Activated CD8-positive, alpha-beta memory T cell treated with anti-CD3 and anti-CD28 coated beads, Interleukin-2, amount 50 U/mL, for 24 hours (primary cell): ENCODE data around the gene PTPN4.

Source experiments
- DNase-seq: peaks from one replicate; pipeline ENCODE4 v3.0.0-alpha.2; 2020; ENCODE audit errors: extremely low read depth

Gene PTPN4

GRCh38 chr2:119853777-119854399 is 94.2 kb downstream of the PTPN4 start:
- no peak for DNase-seq

DNA sequence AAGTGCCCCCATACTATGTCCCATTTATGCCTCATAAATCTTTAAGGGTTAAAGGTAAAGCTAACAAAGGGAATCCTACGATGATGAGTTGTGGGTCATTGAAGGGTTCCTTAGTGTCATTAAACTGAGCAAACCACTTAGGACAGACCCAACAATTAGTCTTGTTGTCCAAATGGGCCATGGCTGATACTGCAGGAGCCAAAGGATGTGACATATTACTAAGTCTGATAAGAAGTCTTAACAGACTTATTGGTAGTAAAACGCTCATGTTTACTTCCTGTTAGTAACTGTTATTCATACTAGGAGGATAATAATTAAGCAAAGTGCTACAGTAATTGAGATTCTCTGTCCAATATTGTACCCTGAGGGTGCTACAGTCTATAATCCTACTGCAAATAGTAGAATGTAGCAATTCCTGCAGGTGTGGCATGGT is 96.8 kb downstream of the PTPN4 start:
- DNase-seq, result no peak

DNA sequence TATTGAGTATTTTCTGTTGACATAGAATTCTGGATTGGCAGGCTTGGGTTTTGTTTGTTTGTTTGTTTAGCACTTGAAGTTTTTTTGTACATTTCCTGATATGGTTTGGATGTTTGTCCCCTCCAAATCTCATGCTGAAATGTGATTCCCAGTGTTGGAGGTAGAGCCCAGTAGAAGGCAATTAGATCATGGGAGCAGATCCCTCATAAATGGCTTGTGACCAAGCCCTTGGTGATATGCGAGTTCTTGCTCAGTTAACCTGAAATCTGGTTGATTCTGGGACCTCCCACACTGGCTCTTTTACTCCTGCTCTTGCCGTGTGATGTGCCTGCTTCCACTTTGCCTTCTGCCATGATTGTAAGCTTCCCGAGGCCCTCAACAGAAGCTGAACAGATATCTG is 98.0 kb downstream of the PTPN4 start:
- DNase-seq, result no peak

DNA sequence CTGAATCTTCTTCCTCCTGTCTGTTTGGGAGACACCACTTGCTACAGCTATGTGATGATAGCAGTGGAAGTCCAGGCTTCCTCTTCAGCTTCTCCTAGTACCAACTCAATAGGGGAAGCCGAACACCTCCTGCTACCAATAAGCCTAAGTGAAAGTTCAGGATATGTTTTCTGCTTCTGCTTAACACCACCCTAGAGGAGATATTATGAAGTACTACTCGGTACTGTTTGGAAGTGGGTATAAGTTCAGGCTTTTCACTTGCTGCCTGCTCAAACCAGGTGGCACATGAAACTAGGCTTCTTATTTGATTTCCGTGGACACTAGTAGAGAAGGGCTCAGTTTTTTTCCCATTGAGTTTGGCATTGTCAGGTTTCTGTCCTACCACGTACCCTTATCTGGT is 99.8 kb downstream of the PTPN4 start:
- DNase-seq, result no peak

DNA sequence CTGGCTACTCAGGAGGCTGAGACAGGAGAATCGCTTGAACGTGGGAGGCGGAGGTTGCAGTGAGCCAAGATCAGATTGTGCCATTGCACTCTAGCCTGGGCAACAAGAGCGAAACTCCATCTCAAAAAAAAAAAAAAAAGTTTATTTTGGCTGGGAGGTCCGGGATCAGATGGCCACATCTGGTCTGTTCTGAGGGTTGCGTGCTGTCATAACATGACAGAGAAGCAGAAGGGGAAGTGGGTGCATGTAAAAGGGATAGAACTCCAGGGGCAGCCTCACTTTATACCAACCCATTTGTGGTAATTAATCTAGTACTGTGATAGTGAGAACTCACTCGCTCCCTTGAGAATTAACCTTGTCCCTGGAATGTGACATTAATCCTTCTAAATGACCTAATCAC is 101.2 kb downstream of the PTPN4 start:
- no peak for DNase-seq

DNA sequence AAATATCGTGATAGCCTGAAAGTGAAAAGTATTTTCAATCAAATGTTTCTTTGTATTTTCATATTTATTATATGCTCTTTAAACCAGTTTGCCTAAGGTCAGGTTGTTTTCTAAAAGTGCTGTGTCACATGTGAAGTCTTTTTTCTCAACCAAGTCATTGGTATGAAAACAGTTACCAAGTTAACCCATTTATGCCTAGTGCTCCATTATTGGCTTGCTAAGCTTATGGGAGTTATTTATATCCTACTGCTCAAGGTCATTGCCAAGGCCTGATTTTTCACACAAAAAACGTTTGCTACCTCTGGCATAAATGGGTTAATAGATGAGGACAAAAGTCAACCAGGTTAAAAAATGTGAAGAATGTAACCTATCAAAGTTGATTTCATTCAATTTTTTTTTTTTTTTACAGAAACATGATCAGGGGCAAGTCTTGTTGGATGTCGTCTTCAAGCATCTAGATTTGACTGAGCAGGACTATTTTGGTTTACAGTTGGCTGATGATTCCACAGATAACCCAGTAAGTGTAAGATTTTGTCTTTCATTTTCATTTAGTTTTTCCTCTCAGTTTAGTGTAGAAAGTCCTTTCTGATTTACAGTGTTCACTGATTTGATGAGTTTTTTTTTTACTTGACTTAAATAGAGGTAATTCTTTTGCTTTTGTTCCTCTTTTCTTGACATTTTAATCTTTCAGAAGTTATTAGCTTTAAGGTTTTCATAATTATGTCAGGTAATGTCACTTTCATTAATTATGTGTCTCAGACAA is 102.6 kb downstream of the PTPN4 start:
- no peak for DNase-seq

- no peak for DNase-seq
Observed at GRCh38 chr2:119864318-119864717, 104.6 kb downstream of the PTPN4 start.

DNA sequence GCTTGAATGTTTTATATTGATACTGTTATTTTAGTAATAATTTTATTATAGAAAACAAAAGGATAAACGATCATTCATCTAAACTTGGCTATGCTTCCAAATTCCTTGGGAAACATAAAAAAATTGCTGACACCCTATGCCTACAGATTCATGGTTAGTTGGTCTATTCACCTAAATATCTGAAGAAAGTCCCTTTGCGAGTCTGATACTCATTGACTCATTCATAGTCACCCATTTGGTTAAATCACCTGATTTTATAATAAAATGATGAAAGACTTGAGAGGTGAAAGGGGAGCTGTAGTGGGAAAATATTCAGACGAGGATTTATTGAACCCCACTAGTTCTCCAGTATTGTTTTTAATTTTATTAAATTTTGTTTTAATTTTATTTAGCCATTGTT is 112.0 kb downstream of the PTPN4 start:
- DNase-seq, result no peak

GRCh38 chr2:119873350-119874315 is 113.9 kb downstream of the PTPN4 start:
- no peak for DNase-seq

DNA sequence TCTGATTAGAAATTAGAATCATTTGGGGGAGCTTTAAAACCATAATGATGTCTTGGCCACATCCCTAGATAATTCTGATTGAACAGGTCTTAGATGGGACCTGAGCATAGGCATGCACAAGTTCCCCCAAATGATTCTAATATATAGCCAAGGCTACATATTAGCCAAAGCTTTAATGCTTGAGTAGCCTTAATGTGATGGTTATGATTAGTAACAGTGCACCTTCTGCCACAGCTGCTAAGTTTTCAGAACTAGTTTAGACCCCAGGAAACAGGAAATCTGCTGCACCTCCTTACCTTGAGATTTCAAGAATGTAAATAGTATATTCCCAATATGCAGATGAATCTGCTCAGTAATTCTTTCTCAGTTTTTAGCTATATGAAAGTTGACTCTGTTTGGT is 119.8 kb downstream of the PTPN4 start:
- no peak for DNase-seq

DNA sequence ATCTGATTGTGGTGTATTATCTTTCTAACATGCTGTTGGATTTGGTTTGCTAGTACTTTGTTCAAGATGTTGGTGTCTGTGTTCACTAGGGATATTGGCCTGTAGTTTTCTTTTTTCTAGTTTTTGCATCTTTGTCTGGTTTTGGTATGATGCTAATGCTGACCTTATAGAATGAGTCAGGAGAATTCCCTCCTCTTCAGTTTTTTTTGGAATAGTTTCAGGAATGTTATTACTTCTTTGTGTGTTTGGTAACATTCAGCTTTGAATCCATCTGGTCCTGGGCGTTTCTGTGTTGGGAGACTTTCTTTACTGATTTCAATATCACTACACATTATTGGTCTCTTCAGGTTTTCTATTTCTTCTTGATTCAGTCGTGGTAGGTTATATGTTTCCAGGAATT is 129.0 kb downstream of the PTPN4 start:
- no peak for DNase-seq

- no peak for DNase-seq
Observed at GRCh38 chr2:119897736-119898395, 138.1 kb downstream of the PTPN4 start.

DNA sequence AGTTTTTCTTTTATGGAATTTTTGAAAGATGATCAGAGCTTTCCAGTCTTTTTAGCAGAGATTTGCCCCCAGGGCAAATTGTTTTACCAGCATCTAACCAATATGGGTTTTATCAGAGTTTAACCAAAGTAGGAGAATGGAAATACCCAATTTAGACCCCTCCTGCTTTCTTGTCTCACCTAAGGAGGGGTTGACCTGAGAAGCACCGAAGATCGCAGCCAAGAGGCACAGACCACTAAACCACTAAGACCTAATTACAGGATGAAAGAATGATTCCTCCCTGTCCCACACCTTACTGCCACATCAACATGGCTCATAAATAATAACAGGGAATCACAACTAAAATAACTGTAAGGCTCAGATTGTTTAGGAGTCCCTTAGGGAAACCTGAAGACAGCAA is 141.3 kb downstream of the PTPN4 start:
- DNase-seq, result no peak

DNA sequence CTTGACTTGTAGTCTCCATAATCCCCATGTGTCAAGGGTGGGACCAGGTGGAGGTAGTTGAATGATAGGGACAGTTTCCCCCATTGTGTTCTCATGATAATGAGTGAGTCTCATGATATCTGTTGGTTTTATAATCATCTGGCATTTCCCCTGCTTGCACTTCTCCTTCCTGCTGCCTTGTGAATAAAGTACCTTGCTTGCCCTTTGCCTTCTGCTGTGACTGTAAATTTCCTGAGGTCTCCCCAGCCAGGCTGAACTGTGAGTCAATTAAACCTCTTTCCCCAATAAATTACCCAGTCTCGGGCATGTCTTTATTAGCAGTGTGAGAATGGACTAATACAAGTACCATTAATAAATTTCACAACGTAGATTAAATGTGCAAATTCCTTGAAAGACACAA is 150.8 kb downstream of the PTPN4 start:
- DNase-seq, result no peak

DNA sequence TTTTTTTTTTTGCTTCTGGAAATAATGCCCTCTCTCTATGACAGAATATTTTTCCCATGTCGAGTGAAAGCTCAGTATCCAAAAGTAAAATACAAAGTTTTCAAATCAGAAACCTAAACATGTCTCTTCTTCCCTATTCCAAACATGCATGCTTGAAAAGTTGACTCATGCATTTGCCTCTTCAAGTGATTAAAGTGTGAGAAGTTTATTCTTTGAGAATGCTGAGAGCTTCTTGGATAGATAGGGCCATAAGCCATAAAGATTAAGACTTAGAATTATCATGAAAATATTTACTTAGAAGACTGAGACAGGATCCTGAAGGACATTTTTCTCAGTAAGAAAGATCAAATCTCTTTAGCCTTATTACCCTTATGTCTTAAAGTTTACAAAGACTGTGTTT is 154.5 kb downstream of the PTPN4 start:
- no peak for DNase-seq

DNA sequence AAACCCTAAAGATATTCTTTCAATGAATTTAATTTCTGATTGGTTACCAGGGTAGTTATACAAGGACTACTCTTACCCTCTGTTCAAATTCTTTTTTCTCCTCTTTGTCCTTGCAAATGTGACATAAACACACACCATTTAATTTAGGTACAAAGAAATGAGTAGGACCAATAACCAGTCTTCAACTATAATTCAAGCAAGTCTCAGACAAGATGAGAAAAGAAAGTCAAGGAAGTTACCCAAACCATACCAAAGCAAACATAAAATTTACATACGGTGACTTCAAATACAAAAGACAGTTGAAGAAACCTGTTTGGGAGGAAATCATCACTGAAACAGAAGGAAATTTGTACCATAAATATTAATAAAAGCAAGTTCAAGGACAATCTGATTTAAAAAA is 162.1 kb downstream of the PTPN4 start:
- DNase-seq, result no peak

GRCh38 chr2:119922699-119923098 is 163.0 kb downstream of the PTPN4 start:
- no peak for DNase-seq

DNA sequence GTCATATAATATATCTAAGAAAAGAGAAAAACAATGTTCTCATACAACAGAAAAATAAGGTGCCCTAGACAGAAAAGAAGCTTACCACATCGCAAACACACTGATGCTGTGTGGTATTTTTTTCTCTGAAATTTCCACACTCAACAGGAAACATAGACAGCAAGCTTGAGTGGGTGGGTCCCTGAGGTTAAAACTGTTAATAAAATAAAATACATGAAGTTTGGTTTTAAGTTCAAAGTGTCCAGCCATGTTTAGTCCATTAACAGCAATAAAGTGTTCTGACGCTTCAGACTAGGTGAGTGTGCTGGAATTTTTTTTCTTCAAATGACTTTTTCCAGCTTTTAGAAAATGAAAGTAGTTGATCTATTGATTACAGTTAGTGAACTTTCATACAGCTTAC is 169.8 kb downstream of the PTPN4 start:
- DNase-seq, result no peak

DNA sequence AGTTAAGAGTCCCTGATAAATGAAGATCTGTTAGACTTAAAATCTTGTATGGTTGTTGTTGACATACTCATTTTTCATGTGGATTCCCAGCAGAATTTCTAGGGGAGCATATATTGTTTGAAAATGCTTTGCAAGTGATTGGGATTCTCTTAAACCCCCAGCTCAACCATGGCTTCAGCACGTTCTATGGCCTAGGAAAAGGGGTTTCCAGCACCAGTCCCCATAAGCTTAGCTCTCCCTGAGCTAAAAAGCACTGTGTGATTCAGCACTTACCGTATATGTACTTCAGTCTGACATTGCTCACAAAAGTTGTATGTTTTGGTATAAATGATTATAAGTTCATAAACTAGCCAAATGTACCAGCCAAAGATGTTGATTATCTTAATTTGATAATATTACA is 173.1 kb downstream of the PTPN4 start:
- no peak for DNase-seq

DNA sequence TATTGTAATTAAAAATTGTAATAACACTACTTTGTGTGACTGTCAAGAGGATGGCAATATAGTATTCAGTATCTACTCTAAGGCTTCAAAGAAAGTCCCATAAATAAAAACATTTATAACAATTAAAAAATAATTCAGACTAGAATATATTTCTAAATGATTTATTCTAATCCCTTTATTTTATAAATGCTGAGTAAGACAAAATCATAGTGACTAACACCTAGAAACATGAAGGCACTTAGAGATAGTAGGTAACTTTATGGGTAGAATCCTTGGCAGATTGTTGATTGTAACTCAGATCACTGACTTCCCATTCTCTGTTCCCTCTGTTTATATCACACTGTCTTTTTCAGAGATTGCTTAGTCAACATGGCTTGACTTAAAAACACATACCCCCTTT is 174.6 kb downstream of the PTPN4 start:
- DNase-seq, result no peak

DNA sequence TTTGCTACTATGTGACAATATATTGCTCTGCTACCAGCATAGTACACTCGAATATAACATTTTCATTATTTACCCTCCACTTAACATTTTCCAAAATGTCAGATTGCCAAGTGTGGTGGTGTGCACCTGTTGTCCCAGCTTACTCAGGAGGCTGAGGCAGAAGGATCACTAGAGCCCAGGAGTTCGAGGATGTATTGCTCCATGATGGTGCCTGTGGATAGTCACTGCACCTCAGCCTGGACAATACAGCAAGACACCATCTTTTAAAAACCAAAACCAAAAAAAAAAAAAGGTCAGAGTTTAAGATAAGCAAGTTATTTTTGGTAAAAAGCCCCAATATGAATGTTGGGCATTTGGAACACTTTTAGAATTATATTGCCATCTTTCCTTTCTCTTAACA is 178.0 kb downstream of the PTPN4 start:
- DNase-seq, result no peak

DNA sequence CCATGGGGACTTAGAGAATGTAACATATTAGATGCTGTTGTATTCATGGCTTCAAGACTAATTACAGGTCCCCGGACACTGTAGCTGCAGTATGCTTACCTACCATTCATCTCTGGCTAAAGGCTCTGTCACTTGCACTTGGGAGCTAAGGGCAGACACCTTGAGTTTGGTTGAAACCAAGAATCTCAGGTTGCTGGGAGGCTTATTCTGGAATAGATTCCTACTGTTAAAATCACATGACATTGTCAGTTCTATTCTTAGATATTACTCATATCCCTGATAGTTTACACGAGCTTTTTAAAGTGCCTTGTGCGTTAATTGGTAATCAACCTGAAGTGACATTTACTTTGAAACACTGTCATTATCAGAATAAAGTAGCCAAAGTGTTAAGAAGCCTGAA is 180.2 kb downstream of the PTPN4 start:
- DNase-seq, result no peak
